Neural cell (in vitro differentiated cells): ENCODE measurements around the gene FBXO40. TPM values are rescaled to one million over a fixed set of nuclear protein-coding genes. Genes with fewer than 3 reads are reported as not detected.

Source experiments
- H2AFZ ChIP-seq: fragments of 200-600, 300-800 bp; sonication (generic), shearing (Covaris generic); 2 replicates; pipeline ENCODE4 v1.6.0; 2014; ENCODE audit warnings: low read depth, mild to moderate bottlenecking, antibody characterized with exemption, low read length, moderate library complexity
- H3F3A ChIP-seq: fragments of 200-600 bp; shearing (Covaris generic); 2 replicates; pipeline ENCODE4 v1.6.1; 2016; ENCODE audit warnings: mild to moderate bottlenecking, moderate library complexity, mixed read lengths, antibody characterized with exemption, low read length; ENCODE audit not compliant: insufficient read depth, poor library complexity, severe bottlenecking
- H3K27ac ChIP-seq: fragments of 200-600, 300-800 bp; sonication (generic), shearing (Covaris generic); 2 replicates; pipeline ENCODE4 v1.5.1; 2014; ENCODE audit warnings: mild to moderate bottlenecking, low read length, moderate library complexity
- H3K27me3 ChIP-seq: fragments of 300-800, 200-600 bp; sonication (generic), shearing (Covaris generic); 2 replicates; pipeline ENCODE4 v1.6.0; 2014; ENCODE audit warnings: mild to moderate bottlenecking, low read depth, low read length, moderate library complexity; ENCODE audit not compliant: insufficient read depth
- H3K36me3 ChIP-seq: fragments of 300-800, 200-600 bp; sonication (generic), shearing (Covaris generic); 2 replicates; pipeline ENCODE4 v1.5.1; 2014; ENCODE audit warnings: mild to moderate bottlenecking, antibody characterized with exemption, low read length, moderate library complexity; ENCODE audit not compliant: insufficient read depth
- H3K4me2 ChIP-seq: fragments of 300-800, 200-600 bp; sonication (generic), shearing (Covaris generic); 2 replicates; pipeline ENCODE4 v1.6.0; 2014; ENCODE audit warnings: mild to moderate bottlenecking, low read length
- H3K4me3 ChIP-seq: fragments of 300-800, 200-600 bp; sonication (generic), shearing (Covaris generic); 2 replicates; pipeline ENCODE4 v1.5.1; 2014; ENCODE audit warnings: mild to moderate bottlenecking, low read length, moderate library complexity
- H3K79me2 ChIP-seq: fragments of 200-600 bp; shearing (Covaris generic); replicated peaks from 2 replicates; pipeline ENCODE4 v1.6.0; 2014; ENCODE audit warnings: mild to moderate bottlenecking, low read length, moderate library complexity; ENCODE audit not compliant: insufficient read depth
- H3K9ac ChIP-seq: fragments of 300-800, 200-600 bp; sonication (generic), shearing (Covaris generic); 2 replicates; pipeline ENCODE4 v1.6.1; 2016; ENCODE audit warnings: mild to moderate bottlenecking, low read length, mixed read lengths
- H3K9me2 ChIP-seq: fragments of 200-600 bp; shearing (Covaris generic); 2 replicates; pipeline ENCODE4 v1.6.1; 2016; ENCODE audit warnings: mild to moderate bottlenecking, low read length, mixed read lengths; ENCODE audit not compliant: insufficient read depth
- H3K9me3 ChIP-seq: fragments of 200-600, 300-800 bp; sonication (generic), shearing (Covaris generic); 2 replicates; pipeline ENCODE4 v1.6.1; 2016; ENCODE audit warnings: mild to moderate bottlenecking, mixed run types, low read length, moderate library complexity, mixed read lengths
- H4K20me1 ChIP-seq: fragments of 200-600 bp; shearing (Covaris generic); 2 replicates; pipeline ENCODE4 v1.6.1; 2016; ENCODE audit warnings: mild to moderate bottlenecking, mixed run types; ENCODE audit not compliant: insufficient read depth
- EP300 ChIP-seq: fragments of 450-650 bp; conservative IDR thresholded peaks from 2 replicates; pipeline ENCODE4 v1.6.1; 2014; ENCODE audit warnings: antibody characterized with exemption, mild to moderate bottlenecking, moderate library complexity; ENCODE audit not compliant: poor library complexity, severe bottlenecking
- EZH2 ChIP-seq: fragments of 200-600, 300-800 bp; shearing (Covaris generic), sonication (generic); IDR thresholded peaks from 2 replicates; pipeline ENCODE4 v1.6.1; 2014; ENCODE audit warnings: antibody characterized with exemption, low read length, borderline replicate concordance, mild to moderate bottlenecking; ENCODE audit not compliant: insufficient read depth, poor library complexity, severe bottlenecking
- MXI1 ChIP-seq: fragments of 450-650 bp; conservative IDR thresholded peaks from 2 replicates; pipeline ENCODE4 v1.6.1; 2014; ENCODE audit warnings: antibody characterized with exemption, mild to moderate bottlenecking; ENCODE audit not compliant: poor library complexity, severe bottlenecking
- RAD21 ChIP-seq: fragments of 450-650 bp; conservative IDR thresholded peaks from 2 replicates; pipeline ENCODE4 v1.6.1; 2014; ENCODE audit warnings: antibody characterized with exemption, mild to moderate bottlenecking, moderate library complexity
- SMC3 ChIP-seq: fragments of 450-650 bp; conservative IDR thresholded peaks from 2 replicates; pipeline ENCODE4 v1.6.1; 2014; ENCODE audit warnings: antibody characterized with exemption, mild to moderate bottlenecking, moderate library complexity; ENCODE audit not compliant: poor library complexity
- TAF1 ChIP-seq: IDR thresholded peaks from 2 replicates; pipeline ENCODE4 v1.6.1; 2012; ENCODE audit warnings: low read depth
- polyA plus RNA-seq: library from polyadenylated mRNA; depleted of rRNA; stranded (reverse); fragments of >200 nt; gene quantifications from 2 replicates; pipeline ENCODE4 v1.2.3, GENCODE V29; 2014
- TF ChIP-seq, protein P1 (sequence below): fragments of 450-650 bp; IDR thresholded peaks from 2 replicates; pipeline ENCODE4 v1.5.1; 2014; ENCODE audit warnings: antibody characterized with exemption, mild to moderate bottlenecking, moderate library complexity; ENCODE audit not compliant: poor library complexity, severe bottlenecking
- TF ChIP-seq, protein P2 (sequence below): IDR thresholded peaks from 2 replicates; pipeline ENCODE4 v1.6.1; 2012; ENCODE audit warnings: borderline replicate concordance

The FBXO40 gene
- polyA plus RNA-seq, 1 donor from 2014 or later, result not detected

DNA sequence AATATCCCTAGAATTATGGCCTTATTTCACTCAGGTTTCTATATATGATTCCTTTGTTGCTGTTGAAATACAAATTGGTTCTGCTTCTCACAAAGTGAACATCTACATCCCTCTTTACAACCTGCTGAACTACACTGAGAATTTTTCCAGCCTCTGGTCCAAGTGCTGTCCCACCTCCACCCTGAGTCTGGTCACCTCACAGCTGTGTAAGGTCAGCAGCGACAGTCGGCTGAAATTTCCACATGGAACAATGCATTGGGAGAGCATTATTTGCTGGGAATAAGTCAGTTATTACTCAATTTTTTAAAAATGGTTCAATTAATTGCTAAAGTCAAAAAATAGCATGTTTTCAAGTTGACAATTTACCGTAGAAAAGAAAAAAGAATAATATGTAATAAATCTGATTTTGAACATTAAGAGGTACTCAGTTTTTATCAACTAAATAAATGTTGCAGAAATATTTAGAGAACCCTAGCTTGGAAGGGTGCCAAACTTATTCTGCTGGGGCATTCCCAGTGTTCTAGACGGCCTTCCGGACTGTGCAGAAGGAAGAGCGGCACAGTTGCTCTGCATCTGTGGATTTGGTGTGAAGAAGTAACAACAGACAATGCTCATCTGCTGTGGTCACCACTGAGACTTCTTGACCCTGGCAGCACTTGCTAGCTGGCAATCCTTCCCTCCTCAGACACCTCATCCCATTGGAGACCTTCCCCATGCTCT lies 65.7 kb downstream of the FBXO40 start:
- Histone ChIP-seq H3K4me3 (no peak overlapping the region), H3K9me3 (no peaks in the 10 kb centered on the region), H3K9ac (no peak overlapping the region), H3K36me3 (peaks cover 7% of the 10 kb centered on the region), H3K9me2 (no peaks in the 10 kb centered on the region), H3F3A (no peaks in the 10 kb centered on the region), H3K79me2 (no peaks in the 10 kb centered on the region), H3K4me2 (no peak overlapping the region), H3K27ac (no peak overlapping the region), H4K20me1 (no peaks in the 10 kb centered on the region), H2AFZ (no peak overlapping the region), H3K27me3 (no peaks in the 10 kb centered on the region)
- TF ChIP-seq RAD21, result no peak
- no peak for TF ChIP-seq TAF1
- TF ChIP-seq SMC3, result no peak
- TF ChIP-seq, protein P1, sequence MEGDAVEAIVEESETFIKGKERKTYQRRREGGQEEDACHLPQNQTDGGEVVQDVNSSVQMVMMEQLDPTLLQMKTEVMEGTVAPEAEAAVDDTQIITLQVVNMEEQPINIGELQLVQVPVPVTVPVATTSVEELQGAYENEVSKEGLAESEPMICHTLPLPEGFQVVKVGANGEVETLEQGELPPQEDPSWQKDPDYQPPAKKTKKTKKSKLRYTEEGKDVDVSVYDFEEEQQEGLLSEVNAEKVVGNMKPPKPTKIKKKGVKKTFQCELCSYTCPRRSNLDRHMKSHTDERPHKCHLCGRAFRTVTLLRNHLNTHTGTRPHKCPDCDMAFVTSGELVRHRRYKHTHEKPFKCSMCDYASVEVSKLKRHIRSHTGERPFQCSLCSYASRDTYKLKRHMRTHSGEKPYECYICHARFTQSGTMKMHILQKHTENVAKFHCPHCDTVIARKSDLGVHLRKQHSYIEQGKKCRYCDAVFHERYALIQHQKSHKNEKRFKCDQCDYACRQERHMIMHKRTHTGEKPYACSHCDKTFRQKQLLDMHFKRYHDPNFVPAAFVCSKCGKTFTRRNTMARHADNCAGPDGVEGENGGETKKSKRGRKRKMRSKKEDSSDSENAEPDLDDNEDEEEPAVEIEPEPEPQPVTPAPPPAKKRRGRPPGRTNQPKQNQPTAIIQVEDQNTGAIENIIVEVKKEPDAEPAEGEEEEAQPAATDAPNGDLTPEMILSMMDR, result no peak
- TF ChIP-seq MXI1, result no peak
- no peak for TF ChIP-seq EZH2
- TF ChIP-seq, protein P2, sequence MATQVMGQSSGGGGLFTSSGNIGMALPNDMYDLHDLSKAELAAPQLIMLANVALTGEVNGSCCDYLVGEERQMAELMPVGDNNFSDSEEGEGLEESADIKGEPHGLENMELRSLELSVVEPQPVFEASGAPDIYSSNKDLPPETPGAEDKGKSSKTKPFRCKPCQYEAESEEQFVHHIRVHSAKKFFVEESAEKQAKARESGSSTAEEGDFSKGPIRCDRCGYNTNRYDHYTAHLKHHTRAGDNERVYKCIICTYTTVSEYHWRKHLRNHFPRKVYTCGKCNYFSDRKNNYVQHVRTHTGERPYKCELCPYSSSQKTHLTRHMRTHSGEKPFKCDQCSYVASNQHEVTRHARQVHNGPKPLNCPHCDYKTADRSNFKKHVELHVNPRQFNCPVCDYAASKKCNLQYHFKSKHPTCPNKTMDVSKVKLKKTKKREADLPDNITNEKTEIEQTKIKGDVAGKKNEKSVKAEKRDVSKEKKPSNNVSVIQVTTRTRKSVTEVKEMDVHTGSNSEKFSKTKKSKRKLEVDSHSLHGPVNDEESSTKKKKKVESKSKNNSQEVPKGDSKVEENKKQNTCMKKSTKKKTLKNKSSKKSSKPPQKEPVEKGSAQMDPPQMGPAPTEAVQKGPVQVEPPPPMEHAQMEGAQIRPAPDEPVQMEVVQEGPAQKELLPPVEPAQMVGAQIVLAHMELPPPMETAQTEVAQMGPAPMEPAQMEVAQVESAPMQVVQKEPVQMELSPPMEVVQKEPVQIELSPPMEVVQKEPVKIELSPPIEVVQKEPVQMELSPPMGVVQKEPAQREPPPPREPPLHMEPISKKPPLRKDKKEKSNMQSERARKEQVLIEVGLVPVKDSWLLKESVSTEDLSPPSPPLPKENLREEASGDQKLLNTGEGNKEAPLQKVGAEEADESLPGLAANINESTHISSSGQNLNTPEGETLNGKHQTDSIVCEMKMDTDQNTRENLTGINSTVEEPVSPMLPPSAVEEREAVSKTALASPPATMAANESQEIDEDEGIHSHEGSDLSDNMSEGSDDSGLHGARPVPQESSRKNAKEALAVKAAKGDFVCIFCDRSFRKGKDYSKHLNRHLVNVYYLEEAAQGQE, result no peak

GRCh38 chr3:121659586-121659985 lies 66.4 kb downstream of the FBXO40 start:
- TF ChIP-seq EP300 (no peak), TAF1 (no peak)
- Histone ChIP-seq H4K20me1 (no peaks in the 10 kb centered on the region), H3K4me3 (no peak overlapping the region)

More at GRCh38 chr3:121659586-121659985, 66.4 kb downstream of the FBXO40 start:
- no peak overlapping the region for H3K27ac ChIP-seq
- no peak overlapping the region for H2AFZ ChIP-seq
- H3K9me3 ChIP-seq, result no peaks in the 10 kb centered on the region
- no peak overlapping the region for H3K4me2 ChIP-seq
- H3K27me3 ChIP-seq, result no peaks in the 10 kb centered on the region
- H3K79me2 ChIP-seq, result no peaks in the 10 kb centered on the region
- H3K9ac ChIP-seq, result no peak overlapping the region
- H3F3A ChIP-seq, result no peaks in the 10 kb centered on the region
- no peaks in the 10 kb centered on the region for H3K9me2 ChIP-seq
- peaks cover 12% of the 10 kb centered on the region for H3K36me3 ChIP-seq
